Measurements from ENCODE around the gene SMC3.
A peak's percentile ranks its signal among the peaks of the same experiment; 100 is the strongest.
"Not testable (repeated sequence)": the region's sequence is repeated elsewhere in the genome, so short reads cannot be mapped to it uniquely, and the experiment has no call there.

The SMC3 gene

DNA sequence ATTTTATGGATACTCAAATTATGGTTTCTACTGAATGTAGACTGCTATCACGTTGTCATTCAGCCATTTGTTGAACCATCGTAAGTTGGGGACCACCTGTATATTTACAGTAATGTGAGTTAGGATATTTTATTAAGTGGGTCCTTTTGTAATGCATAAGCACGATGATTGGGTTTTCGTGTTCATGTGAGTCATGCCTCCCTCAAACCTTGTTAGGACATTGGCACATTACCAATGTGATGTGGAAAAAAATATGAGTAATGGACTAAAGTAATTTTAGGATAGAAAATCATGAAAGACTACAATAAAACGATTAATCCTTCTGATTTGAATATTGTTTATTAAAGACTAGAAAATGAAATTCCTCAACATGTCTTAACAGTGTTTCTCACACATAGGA lies 8.7 kb downstream of the SMC3 start:
- no peak for DNase-seq

DNA sequence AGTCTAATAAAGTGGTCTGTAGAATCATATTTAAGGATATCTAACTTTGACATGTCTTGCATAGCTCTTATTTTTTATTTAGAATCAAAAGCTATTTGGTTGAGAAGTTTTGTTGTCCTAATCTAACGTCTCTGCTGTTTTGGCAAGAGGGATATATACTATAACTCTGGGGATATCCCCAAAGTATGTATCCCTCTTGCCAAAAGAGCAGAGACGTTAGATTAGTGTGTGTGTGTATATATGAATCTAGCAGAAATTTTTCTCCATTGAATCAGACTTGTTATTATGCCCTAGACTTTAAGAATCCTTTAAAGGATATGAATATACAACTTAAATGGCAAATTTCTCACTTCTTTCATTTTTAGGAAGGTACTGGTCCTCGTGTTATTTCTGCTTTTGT lies 9.6 kb downstream of the SMC3 start:
- no peak for DNase-seq

DNA sequence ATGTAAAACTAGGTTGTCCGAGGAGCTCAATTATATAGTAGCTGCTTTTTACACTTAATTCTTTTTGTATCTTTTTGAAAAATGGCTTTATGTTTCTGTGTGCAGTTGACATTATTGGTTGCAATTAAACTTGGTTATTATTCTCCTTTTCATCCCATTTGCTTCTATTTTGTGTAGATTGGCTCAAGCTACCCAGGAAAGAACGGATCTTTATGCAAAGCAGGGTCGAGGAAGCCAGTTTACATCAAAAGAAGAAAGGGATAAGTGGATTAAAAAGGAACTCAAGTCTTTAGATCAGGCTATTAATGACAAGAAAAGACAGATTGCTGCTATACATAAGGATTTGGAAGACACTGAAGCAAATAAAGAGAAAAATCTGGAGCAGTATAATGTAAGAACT lies 16.5 kb downstream of the SMC3 start:
- DNase-seq: no peak

DNA sequence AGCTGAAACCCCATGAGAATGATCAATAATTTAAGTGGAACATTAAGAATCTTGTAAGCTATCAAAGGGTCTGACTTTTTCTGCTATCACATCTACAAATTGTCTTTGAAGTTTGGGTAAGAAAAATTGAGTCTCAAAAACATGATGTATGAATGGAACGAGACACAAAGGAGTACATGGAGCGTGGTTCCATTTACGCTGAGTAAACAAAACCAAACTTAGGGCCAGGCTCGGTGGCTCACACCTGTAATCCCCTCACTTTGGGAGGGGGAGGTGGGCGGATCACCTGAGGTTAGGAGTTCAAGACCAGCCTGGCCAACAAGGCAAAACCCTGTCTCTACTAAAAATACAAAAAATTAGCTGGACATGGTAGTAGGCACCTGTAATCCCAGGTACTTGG lies 24.3 kb downstream of the SMC3 start:
- DNase-seq: no peak

DNA sequence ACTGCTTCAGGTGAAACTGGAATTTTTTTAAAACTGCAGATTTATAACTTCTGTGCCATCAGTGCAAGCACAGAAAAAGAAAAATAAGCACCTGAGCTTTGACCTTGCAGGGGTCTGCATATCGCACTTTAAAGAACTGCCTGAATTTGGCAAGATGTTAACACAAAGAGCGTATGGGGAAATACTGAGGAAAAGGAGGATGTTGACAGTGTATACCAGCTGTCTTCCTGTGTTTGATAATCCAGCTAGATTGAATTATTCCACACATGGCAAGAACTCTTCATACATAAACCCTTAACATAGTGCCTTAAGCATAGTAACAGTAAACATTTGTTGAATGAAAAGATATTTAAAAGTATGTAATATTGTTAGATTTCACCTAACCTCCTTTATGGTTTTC lies 30.0 kb downstream of the SMC3 start:
- DNase-seq: no peak

DNA sequence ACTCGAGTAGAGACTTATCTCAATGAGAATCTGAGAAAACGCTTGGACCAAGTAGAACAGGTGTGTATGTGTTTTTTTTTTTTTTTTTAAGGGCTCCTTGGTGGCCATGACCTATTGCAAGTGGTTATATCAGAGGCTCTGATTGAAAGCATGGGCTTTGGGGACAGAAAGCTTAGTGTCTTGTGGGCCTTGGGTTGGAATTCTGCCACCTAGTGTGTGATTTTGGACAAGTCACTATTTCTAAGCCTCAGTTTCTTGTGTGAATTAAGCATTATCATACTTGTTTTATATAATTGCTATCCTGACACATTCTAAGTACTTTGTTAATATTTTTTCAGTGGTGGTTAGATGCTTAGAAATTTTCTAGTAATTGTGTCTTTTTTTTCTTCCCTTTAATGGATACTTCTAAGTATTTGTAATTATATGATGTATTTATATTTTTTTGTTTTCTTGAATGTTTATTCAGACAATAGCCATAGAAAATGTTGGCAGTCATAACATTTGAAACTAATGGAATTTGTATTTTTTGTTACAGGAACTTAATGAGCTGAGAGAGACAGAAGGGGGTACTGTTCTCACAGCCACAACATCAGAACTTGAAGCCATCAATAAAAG lies 33.1 kb downstream of the SMC3 start:
- peak in 7 of 56 donors; percentile 3 to 47 (median 6) for DNase-seq

DNA sequence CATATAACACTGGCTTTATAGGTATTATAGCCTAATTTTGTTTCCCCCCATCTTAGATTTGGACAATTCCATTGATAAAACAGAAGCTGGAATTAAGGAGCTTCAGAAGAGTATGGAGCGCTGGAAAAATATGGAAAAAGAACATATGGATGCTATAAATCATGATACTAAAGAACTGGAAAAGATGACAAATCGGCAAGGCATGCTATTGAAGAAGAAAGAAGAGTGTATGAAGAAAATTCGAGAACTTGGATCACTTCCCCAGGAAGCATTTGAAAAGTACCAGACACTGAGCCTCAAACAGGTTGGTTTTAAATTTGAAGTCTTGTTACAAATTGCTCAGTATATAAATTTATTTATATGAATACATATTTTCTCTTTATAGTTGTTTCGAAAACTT lies 34.1 kb downstream of the SMC3 start:
- no peak for DNase-seq

DNA sequence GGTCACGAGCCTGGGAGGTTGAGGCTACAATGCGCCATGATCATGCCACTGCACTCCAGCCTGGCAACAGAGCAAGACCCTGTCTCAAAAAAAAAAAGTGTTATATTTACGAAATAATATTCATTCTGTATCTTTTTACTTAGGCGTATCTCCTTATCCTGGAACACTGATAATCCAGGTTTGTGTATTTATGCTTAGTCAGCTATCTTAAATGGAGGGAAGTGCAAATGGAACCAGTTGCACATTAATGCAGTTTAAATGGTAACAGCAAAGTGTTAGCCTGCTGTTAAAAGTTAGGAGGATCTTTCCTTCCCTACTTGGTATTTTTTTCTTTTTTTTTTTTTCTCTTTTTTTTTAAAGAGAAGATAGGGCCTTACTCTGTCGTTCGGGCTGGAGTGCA lies 40.6 kb downstream of the SMC3 start:
- DNase-seq: no peak

DNA sequence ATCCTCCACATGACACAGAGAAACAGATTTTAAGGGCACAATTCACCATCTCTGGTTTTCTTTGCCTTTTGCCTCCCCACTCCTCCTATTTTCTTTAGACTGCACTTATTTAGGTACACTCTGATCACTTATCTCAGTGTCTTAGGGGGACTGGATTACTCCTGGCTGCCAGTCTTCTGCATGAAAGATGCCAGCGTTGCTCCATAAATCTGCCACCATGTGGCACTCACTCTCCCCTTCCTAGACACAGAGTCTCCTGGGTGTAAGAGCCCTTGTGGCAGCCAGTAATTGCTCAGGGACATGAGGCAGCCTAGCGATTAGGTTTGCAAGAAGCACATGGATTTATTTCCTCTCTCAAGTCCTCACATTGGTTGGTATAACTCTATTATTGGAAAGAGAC lies 42.1 kb downstream of the SMC3 start:
- peak in 1 of 56 donors; percentile 8 for DNase-seq

DNA sequence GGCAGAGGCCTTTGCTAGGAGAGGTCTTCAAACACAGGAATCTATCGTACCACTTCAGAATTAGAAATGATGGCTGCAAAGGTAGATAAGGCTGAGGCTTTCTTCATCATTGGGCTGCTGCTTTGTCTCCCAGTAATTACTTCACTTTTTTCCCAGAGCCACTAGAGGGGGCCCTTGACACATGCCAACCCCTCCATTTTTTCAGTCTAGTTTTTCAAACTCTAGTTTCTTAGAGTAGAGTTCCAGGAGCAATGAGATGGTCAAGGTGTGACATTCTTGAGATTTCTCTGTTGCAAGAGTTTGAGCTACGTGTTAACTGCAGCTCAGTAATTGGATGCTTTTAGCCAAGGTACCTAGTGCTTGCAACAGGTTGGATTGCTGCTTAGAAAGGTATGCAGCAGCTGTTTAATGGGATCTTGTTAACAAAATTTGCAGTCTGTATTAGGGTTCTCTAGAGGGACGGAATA lies 42.8 kb downstream of the SMC3 start:
- peak in 22 of 56 donors; percentile 1 to 63 (median 16) for DNase-seq

DNA sequence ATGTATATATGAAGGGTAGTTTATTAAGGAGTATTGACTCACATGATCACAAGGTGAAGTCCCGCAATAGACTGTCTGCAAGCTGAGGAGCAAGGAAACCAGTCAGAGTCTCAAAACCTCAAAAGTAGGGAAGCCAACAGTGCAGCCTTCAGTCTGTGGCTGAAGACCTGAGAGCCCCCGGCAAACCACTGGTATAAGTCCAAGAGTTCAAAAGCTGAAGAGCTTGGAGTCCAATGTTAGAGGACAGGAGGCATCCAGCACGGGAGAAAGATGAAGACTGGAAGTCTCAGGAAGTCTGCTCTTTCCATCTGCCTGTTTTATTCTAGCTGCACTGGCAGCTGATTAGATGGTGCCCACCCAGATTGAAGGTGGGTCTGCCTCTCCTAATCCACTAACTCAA lies 43.3 kb downstream of the SMC3 start:
- not testable (repeated sequence) for DNase-seq

DNA sequence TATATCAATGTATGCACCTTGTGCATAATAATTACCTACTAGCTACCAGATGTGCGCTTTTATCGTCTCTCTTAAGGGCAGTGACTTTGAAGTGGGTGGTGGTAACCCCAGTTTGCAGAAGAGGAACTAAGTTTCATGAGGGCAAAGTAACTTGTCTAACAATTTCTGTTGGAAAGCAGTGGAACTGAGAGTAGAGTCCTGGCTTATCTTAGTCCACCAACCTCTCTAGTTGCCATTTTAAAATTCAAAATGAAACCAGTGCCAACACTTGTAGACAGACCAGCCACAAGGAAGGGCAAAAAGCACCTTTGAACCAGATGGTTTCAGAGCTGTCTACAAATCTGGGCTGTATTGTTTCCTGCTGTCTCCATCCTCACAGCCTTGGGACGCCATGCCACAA lies 44.6 kb downstream of the SMC3 start:
- no peak for DNase-seq

DNA sequence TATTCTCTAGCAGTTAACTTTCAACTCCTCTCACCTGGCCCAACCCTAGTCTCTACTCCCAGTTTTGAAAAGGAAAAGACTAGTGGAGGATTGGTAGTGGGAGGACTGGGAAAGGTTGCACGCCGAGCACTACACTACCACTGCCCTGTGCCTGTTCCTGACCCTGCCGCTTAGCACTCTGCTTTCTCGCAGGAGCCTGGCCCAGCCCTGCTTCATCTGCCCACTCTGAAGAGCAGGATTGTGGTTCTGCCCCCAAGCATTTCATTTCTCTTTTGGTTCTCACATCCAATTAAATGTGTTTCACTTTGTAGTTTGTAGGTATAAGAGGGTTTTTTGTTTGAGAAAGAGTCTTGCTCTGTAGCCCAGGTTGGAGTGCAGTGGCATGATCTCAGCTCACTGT lies 45.1 kb downstream of the SMC3 start:
- DNase-seq: no peak

DNA sequence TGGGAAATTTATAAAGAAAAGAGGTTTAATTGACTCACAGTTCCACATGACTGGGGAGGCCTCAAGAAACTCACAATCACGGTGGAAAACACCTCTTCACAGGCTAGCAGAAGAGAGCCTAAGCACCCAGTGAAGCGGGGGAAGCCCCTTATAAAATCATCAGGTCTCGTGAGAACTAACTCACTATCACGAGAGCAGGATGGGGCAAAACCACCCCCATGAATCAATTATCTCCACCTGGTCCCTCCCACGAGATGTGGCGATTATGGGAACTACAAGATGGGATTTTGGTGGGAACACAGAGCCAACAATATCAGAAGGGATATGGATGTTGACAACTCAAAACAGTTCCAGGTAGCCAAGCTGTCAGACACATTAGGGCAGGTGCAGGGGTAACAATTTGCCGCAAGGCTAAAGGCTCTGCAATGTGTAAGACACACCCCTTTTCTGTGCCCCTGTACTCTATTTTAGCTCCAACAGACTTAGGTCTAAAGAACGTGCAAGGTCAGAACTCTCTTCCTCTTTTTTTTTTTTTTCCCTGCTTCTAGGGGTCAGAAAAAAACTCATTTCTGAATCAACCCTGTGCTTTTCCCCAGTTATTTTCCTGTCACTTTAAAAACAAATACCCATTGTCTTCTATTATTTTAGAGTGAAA lies 46.0 kb downstream of the SMC3 start:
- DNase-seq: no peak

DNA sequence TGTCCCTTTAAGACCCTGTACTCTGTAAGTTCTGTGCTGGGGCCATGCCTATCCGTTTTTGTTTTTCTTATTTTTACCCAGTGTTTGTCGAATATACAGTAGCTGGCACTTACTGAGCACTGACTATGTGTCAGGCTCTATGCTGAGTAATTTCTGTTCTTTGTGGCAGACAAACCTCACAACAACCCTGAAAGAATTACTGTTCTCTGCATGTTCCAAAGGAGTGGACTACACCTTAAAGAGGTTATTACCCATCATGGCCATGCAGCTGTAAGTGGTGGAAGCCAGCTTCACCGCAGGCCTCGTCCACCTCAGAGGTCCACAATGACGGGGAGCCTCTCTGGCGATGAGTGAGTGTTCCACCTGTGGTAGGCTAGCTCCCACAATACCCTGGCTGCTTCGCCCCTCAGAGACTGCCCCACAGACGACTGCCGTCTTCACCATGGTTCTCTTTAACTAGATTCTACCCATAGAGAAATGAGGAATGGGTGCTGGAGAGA lies 46.6 kb downstream of the SMC3 start:
- no peak for DNase-seq

DNA sequence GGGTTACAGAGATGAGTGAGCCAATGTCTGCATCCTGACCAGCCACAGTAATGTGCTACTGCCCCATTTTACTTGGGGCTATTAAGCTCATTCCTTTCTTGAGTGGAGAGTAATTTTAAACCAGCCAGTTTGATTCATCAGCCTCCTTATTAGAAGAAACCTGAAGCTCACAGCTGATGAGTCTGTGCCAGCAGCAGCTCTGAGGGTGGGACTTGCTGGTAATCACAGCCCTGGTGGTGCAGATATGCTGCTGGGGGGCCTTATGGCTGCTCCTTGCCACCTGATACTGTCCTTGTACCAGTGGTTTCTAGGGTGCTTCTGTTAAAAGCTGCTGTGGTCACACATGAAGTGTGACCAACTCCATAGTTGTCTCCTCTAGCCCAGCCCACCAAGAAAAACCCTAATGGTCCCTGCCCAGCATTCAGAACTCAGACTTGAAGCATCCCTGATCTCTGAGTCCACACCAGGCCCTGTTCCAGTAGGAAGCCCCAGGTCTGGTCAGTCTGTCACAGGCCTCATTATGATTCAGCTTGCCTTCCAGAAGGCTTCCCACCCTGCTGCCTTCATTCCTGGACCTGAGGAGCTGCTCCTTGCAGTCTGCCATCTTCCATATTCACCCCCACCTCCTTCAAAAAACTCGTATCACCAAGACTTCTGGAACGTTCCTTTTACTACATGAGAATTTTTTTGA lies 47.7 kb downstream of the SMC3 start:
- no peak for DNase-seq

DNA sequence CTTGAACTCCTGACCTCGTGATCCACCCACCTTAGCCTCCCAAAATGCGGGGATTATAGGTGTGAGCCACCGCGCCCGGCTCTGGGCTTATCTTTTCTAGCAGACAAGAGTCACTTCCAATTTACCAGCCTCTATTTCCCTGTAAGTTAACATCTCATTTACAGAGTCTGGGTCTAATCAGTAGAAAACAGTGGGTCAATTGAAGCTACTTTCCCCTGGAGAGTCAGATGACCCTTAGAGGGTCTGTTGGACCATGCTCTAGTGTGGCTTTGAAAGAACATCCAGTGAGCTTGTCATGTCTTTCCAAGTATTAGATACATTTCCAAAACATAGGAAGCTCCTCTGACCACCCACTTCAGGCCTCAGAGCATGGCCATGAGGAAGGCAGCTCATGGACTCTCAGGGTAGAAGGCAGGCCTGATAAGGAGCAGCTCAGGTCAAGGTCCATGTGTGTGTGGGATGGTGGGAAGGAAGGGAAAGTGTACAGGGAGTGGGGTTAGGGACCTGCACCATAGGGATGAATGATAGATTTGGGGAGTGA lies 49.1 kb downstream of the SMC3 start:
- DNase-seq: no peak

DNA sequence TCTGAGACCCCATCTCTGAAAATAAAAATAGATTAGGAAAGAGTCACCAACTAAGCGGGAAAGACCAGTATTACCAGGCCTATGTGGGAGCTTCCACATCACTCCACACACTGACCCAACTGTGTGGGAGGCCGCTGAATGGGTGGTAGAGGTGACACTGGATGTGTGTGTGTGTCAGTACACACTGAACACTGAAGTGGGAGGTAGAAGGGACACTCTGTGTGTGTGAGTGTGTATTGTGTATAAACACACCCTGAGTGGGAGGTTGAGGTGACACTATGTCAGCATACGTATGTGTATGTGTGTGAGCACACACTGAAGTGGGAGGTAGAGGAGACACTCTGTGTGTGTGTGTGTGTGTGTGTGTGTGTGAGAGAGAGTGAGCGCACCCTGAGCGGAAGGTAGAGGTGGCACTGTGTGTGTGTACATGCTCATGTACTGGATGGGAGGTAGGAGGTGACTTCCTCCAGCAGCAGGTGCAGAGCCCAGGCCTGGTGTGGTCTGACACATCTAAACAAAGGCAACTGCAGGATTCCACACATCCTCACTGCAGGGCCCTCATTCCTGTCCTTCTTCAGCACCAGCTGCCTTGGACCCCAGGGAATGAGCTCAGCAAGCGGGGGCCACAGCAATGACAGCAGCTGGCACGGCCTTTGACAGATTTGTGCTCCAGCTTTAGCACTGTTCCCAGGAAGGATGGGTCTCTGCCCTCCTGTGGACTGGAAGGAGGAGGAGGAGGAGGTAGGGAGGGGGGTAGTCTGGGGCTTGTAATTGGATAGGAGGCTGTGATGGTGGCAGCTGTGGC lies 50.1 kb downstream of the SMC3 start:
- DNase-seq: no peak

DNA sequence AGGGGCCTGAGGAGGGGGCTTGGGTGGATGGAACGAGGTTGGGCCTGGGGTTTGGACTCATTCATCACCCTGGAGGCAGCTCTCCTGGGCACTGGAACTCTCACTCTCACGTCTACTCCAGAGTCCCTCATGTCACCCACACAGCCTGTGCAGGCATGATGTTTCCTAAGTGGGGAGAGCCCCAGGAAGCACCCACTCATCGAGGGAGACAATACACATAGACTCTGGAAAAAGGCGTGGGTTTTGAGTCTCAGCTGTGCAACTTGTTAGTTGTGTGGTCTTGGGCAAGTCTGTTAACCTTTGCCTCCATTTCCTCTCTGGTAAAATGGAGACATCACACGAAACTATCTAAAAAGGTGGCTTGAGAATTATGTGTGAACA lies 50.7 kb downstream of the SMC3 start:
- DNase-seq: no peak

DNA sequence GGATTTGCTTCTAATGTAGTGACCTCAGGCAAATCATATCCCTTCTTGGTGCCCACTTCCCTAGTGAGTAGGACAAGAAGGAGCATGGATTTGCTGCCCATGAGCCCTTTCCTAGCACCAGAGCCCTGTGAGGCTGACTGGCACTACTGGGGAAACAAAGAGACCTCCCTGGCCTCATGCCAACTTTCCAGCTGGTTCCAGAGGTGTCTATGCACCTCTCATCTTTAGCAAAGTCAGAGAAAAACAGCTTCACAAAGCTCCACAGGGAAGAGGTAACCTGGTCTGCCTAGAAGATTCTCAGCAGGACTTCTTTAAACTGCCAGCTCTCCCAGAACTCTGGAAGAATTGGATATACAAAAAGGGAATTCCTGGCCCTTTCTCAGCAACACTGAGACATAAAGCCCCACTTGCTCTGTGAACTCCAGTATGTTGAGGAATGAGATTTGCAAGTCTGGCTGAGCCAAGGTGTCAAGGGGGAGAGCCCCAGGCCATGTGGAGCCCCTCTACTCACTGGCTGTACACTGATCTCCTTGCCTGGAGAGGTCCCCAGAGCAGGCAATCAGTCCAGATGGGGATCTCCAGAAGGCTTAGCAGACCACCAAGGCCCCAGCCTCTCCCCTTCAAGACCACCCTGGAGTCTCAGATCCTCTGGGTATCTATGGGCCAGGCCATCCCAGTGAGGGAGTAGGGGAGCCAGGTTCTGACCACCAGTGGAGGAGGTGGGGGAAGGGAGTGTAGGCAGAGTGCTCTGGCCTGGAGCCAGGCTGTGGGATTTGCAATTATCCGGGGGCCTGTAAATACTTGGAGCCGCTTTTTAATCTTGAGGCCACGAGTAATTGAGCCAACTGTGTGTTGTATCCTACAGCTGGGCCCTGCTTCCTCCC lies 52.3 kb downstream of the SMC3 start:
- DNase-seq: no peak

DNA sequence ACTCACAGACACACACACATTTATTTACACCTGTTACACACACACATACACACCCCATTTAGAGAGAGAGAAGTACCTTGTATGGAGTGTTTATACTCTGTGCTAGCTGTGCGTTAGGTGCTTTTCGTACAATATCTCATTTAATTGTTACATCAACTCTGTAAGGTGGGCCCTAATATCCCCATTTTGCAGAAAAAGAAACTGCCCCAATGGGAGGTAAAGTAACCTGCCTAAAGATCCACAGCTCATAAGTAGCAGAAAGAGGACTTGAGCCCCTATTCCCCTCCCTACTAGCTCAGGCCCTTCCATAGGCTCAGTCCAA lies 52.9 kb downstream of the SMC3 start:
- DNase-seq: no peak
